Measurements from ENCODE around the gene SYCE1.
"Not testable (repeated sequence)": the region's sequence is repeated elsewhere in the genome, so short reads cannot be mapped to it uniquely, and the experiment has no call there.

DNA sequence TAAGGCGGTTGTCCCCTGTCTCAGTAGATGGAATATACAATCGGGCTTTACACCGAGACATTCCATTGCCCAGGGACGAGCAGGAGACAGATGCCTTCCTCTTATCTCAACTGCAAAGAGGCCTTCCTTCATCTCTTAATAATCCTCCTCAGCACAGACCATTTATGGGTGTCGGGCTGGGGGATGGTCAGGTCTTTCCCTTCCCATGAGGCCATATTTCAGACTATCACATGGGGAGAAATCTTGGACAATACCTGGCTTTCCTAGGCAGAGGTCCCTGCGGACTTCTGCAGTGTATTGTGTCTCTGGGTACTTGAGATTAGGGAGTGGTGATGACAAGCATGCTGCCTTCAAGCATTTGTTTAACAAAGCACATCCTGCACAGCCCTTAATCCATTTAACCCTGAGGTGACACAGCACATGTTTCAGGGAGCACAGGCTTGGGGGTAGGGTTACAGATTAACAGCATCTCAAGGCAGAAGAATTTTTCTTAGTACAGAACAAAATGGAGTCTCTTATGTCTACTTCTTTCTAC, 23.9 kb downstream of the SYCE1 start:
- not testable (repeated sequence) for TF ChIP-seq STAT1 (IDR thresholded peaks at IDR 0.05; ENCODE audit: unreplicated experiment); POLR2AphosphoS5 (IDR thresholded peaks at IDR 0.05; ENCODE audit: low read depth); CREB1 (CRISPR knock-in tag; IDR thresholded peaks at IDR 0.05; ENCODE audit: low read depth); REST (IDR thresholded peaks at IDR 0.05; ENCODE audit: unreplicated experiment); EZH2 (IDR thresholded peaks at IDR 0.05; ENCODE audit: low read depth, unreplicated experiment); EZH2phosphoT487 (IDR thresholded peaks at IDR 0.05; ENCODE audit: unreplicated experiment)
- TF ChIP-seq, protein P1, sequence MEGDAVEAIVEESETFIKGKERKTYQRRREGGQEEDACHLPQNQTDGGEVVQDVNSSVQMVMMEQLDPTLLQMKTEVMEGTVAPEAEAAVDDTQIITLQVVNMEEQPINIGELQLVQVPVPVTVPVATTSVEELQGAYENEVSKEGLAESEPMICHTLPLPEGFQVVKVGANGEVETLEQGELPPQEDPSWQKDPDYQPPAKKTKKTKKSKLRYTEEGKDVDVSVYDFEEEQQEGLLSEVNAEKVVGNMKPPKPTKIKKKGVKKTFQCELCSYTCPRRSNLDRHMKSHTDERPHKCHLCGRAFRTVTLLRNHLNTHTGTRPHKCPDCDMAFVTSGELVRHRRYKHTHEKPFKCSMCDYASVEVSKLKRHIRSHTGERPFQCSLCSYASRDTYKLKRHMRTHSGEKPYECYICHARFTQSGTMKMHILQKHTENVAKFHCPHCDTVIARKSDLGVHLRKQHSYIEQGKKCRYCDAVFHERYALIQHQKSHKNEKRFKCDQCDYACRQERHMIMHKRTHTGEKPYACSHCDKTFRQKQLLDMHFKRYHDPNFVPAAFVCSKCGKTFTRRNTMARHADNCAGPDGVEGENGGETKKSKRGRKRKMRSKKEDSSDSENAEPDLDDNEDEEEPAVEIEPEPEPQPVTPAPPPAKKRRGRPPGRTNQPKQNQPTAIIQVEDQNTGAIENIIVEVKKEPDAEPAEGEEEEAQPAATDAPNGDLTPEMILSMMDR (conservative IDR thresholded peaks at IDR 0.05; ENCODE audit: low read depth in 2 of 2), result not testable (repeated sequence)
- TF ChIP-seq, protein P2, sequence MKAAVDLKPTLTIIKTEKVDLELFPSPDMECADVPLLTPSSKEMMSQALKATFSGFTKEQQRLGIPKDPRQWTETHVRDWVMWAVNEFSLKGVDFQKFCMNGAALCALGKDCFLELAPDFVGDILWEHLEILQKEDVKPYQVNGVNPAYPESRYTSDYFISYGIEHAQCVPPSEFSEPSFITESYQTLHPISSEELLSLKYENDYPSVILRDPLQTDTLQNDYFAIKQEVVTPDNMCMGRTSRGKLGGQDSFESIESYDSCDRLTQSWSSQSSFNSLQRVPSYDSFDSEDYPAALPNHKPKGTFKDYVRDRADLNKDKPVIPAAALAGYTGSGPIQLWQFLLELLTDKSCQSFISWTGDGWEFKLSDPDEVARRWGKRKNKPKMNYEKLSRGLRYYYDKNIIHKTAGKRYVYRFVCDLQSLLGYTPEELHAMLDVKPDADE (IDR thresholded peaks at IDR 0.05), result not testable (repeated sequence)

Data from GM23338 (cell line).